ENCODE measurements around the gene GOLGA2.
A peak's percentile ranks its signal among the peaks of the same experiment; 100 is the strongest.

GOLGA2 gene

GRCh38 chr9:128249908-128250838 is 25.6 kb downstream of the GOLGA2 start:
- Histone ChIP-seq H3K4me1 (ENCODE audit: control insufficient read depth in 1 of 2, insufficient read depth in 1 of 2, low read depth in 1 of 2, low read length in 1 of 2) (peaks cover 22 to 27% of the 10 kb centered on the region in 2 experiments), H3K36me3 (peaks cover 4% of the 10 kb centered on the region), H3K4me3 (ENCODE audit: low read depth in 1 of 2, low read length in 1 of 2) (peak overlapping the region; percentile 34 to 57), H3K27me3 (peaks cover 35% of the 10 kb centered on the region), H3K27ac (peak overlapping the region; percentile 42), H3K9me3 (no peaks in the 10 kb centered on the region)
- TF ChIP-seq CTCF (IDR thresholded peaks at IDR 0.05) = no peak

GRCh38 chr9:128249558-128249907 is 26.3 kb downstream of the GOLGA2 start:
- no peaks in the 10 kb centered on the region for H3K36me3 ChIP-seq
- H3K4me1 ChIP-seq (ENCODE audit: control insufficient read depth in 1 of 2, insufficient read depth in 1 of 2, low read depth in 1 of 2, low read length in 1 of 2) = peaks cover 25 to 34% of the 10 kb centered on the region in 2 experiments
- peaks cover 35% of the 10 kb centered on the region for H3K27me3 ChIP-seq
- no peak overlapping the region for H3K4me3 ChIP-seq (ENCODE audit: low read depth in 1 of 2, low read length in 1 of 2)
- H3K9me3 ChIP-seq = no peaks in the 10 kb centered on the region
- H3K27ac ChIP-seq = no peak overlapping the region
- no peak for TF ChIP-seq CTCF (IDR thresholded peaks at IDR 0.05)

- Histone ChIP-seq H3K9me3 (no peaks in the 10 kb centered on the region), H3K4me1 (ENCODE audit: control insufficient read depth in 1 of 2, insufficient read depth in 1 of 2, low read depth in 1 of 2, low read length in 1 of 2) (peaks cover 32 to 40% of the 10 kb centered on the region in 2 experiments), H3K27me3 (peaks cover 33% of the 10 kb centered on the region), H3K36me3 (no peaks in the 10 kb centered on the region), H3K4me3 (ENCODE audit: low read depth in 1 of 2, low read length in 1 of 2) (no peak overlapping the region), H3K27ac (no peak overlapping the region)
- no peak for TF ChIP-seq CTCF (IDR thresholded peaks at IDR 0.05)
Observed at GRCh38 chr9:128247226-128247803, 28.5 kb downstream of the GOLGA2 start.

- Histone ChIP-seq H3K4me3 (ENCODE audit: low read depth in 1 of 2, low read length in 1 of 2) (no peak overlapping the region), H3K27ac (no peak overlapping the region), H3K4me1 (ENCODE audit: control insufficient read depth in 1 of 2, insufficient read depth in 1 of 2, low read depth in 1 of 2, low read length in 1 of 2) (peaks cover 32 to 40% of the 10 kb centered on the region in 2 experiments), H3K27me3 (peaks cover 24% of the 10 kb centered on the region), H3K9me3 (no peaks in the 10 kb centered on the region), H3K36me3 (no peaks in the 10 kb centered on the region)
- TF ChIP-seq CTCF (IDR thresholded peaks at IDR 0.05) = no peak
Observed at GRCh38 chr9:128246471-128246870, 29.3 kb downstream of the GOLGA2 start.

- Histone ChIP-seq H3K4me1 (ENCODE audit: control insufficient read depth in 1 of 2, insufficient read depth in 1 of 2, low read depth in 1 of 2, low read length in 1 of 2) (peaks cover 24 to 32% of the 10 kb centered on the region in 2 experiments), H3K9me3 (no peaks in the 10 kb centered on the region), H3K27me3 (peaks cover 15% of the 10 kb centered on the region), H3K27ac (no peak overlapping the region), H3K4me3 (ENCODE audit: low read depth in 1 of 2, low read length in 1 of 2) (peak overlapping the region in 1 of 2 experiments; percentile 34), H3K36me3 (no peaks in the 10 kb centered on the region)
- TF ChIP-seq CTCF (IDR thresholded peaks at IDR 0.05) = no peak
Observed at GRCh38 chr9:128245421-128246151, 30.2 kb downstream of the GOLGA2 start.
